ENCODE measurements around the gene VWCE. TPM values are rescaled to one million over a fixed set of nuclear protein-coding genes. Genes with fewer than 3 reads are reported as not detected.

VWCE gene
- total RNA-seq, 4 donors from 2014 or later = 0.32 to 1.4 (median 0.58) TPM

GRCh38 chr11:61266602-61267001, 28.5 kb downstream of the VWCE start:
- no peaks in the 10 kb centered on the region for H3K9me3 ChIP-seq
- no peaks in the 10 kb centered on the region for H3K36me3 ChIP-seq
- DNase-seq (ENCODE audit: extremely low spot score) = no peak
- no peak for TF ChIP-seq POLR2AphosphoS5 (IDR thresholded peaks at IDR 0.05)
- TF ChIP-seq EP300 (IDR thresholded peaks at IDR 0.05) = no peak
- TF ChIP-seq POLR2A (IDR thresholded peaks at IDR 0.05; ENCODE audit: low read depth) = no peak
- TF ChIP-seq CTCF (IDR thresholded peaks at IDR 0.05) = no peak
- no peak overlapping the region for H3K27ac ChIP-seq (replicated peaks in 1 of 4)
- H3K4me3 ChIP-seq = no peak overlapping the region
- no peaks in the 10 kb centered on the region for H3K27me3 ChIP-seq
- intact Hi-C loops (cut with DNase I) = no loop called here
- no peaks in the 10 kb centered on the region for H3K4me1 ChIP-seq
- WGBS = 86% methylated on average over 4 of the region's 4 CpGs

GRCh38 chr11:61265357-61265756, 29.8 kb downstream of the VWCE start:
- no peak overlapping the region for H3K4me3 ChIP-seq
- H3K27ac ChIP-seq (replicated peaks in 1 of 4) = no peak overlapping the region
- no peaks in the 10 kb centered on the region for H3K27me3 ChIP-seq
- intact Hi-C loops (cut with DNase I) = no loop called here
- TF ChIP-seq POLR2AphosphoS5 (IDR thresholded peaks at IDR 0.05) = no peak
- no peak for TF ChIP-seq CTCF (IDR thresholded peaks at IDR 0.05)
- TF ChIP-seq EP300 (IDR thresholded peaks at IDR 0.05) = no peak
- TF ChIP-seq POLR2A (IDR thresholded peaks at IDR 0.05; ENCODE audit: low read depth) = no peak
- H3K4me1 ChIP-seq = no peaks in the 10 kb centered on the region
- H3K36me3 ChIP-seq = no peaks in the 10 kb centered on the region
- no peak for DNase-seq (ENCODE audit: extremely low spot score)
- WGBS = 88% methylated on average over 13 of the region's 14 CpGs
- H3K9me3 ChIP-seq = no peaks in the 10 kb centered on the region

- Histone ChIP-seq H3K4me3 (no peak overlapping the region), H3K4me1 (no peaks in the 10 kb centered on the region), H3K27ac (replicated peaks in 1 of 4) (no peak overlapping the region), H3K9me3 (no peaks in the 10 kb centered on the region), H3K27me3 (no peaks in the 10 kb centered on the region), H3K36me3 (no peaks in the 10 kb centered on the region)
- intact Hi-C loops (cut with DNase I) = no loop called here
- DNase-seq (ENCODE audit: extremely low spot score) = no peak
- WGBS = 89% methylated on average over 11 of the region's 14 CpGs
- no peak for TF ChIP-seq EP300 (IDR thresholded peaks at IDR 0.05)
- TF ChIP-seq CTCF (IDR thresholded peaks at IDR 0.05) = no peak
- TF ChIP-seq POLR2A (IDR thresholded peaks at IDR 0.05; ENCODE audit: low read depth) = no peak
- no peak for TF ChIP-seq POLR2AphosphoS5 (IDR thresholded peaks at IDR 0.05)
Observed at GRCh38 chr11:61264795-61265194, 30.3 kb downstream of the VWCE start.

- Histone ChIP-seq H3K27me3 (no peaks in the 10 kb centered on the region), H3K4me3 (no peak overlapping the region), H3K4me1 (no peaks in the 10 kb centered on the region), H3K36me3 (no peaks in the 10 kb centered on the region), H3K9me3 (no peaks in the 10 kb centered on the region), H3K27ac (replicated peaks in 1 of 4) (no peak overlapping the region)
- intact Hi-C loops (cut with DNase I) = no loop called here
- WGBS = 88% methylated on average over 6 of the region's 6 CpGs
- TF ChIP-seq EP300 (IDR thresholded peaks at IDR 0.05) (no peak), POLR2A (IDR thresholded peaks at IDR 0.05; ENCODE audit: low read depth) (no peak), CTCF (IDR thresholded peaks at IDR 0.05) (no peak), POLR2AphosphoS5 (IDR thresholded peaks at IDR 0.05) (no peak)
- DNase-seq (ENCODE audit: extremely low spot score) = no peak
Observed at GRCh38 chr11:61264371-61264770, 30.7 kb downstream of the VWCE start.

GRCh38 chr11:61259363-61259762, 35.8 kb downstream of the VWCE start:
- Histone ChIP-seq H3K36me3 (peaks cover 0 to 4% (median 0%) of the 10 kb centered on the region in 4 donors), H3K27me3 (no peaks in the 10 kb centered on the region), H3K27ac (replicated peaks in 1 of 4) (no peak overlapping the region), H3K4me3 (no peak overlapping the region), H3K9me3 (no peaks in the 10 kb centered on the region), H3K4me1 (no peaks in the 10 kb centered on the region)
- no peak for DNase-seq (ENCODE audit: extremely low spot score)
- intact Hi-C loops (cut with DNase I) = loop anchor here (10.0 kb wide), 1 partner anchor 125 kb away; no protein-coding TSS in a partner anchor
- 97% methylated on average over 6 of the region's 6 CpGs for WGBS
- TF ChIP-seq CTCF (IDR thresholded peaks at IDR 0.05) (no peak), POLR2AphosphoS5 (IDR thresholded peaks at IDR 0.05) (no peak), EP300 (IDR thresholded peaks at IDR 0.05) (no peak), POLR2A (IDR thresholded peaks at IDR 0.05; ENCODE audit: low read depth) (no peak)

All from esophagus muscularis mucosa (tissue), 4 donors.